NCI-H774 (cell line): Measurements from ENCODE around the gene GPR132.

Experiments
- DNase-seq: peaks from one replicate; lab custom pipeline; 2025; lab: John Stamatoyannopoulos, UW

The GPR132 gene

GRCh38 chr14:105061428-105062047 is 3.7 kb downstream of the GPR132 start:
- DNase-seq, result no peak

GRCh38 chr14:105060751-105061427 is 4.3 kb downstream of the GPR132 start:
- no peak for DNase-seq

- no peak for DNase-seq
Measured at GRCh38 chr14:105059925-105060565, 5.2 kb downstream of the GPR132 start.

- DNase-seq, result no peak
Measured at GRCh38 chr14:105059035-105059924, 6.0 kb downstream of the GPR132 start.

- DNase-seq, result no peak
Measured at GRCh38 chr14:105058521-105059034, 6.7 kb downstream of the GPR132 start.

- no peak for DNase-seq
Measured at GRCh38 chr14:105056303-105056831, 8.9 kb downstream of the GPR132 start.

- DNase-seq, result no peak
Measured at GRCh38 chr14:105055736-105056302, 9.4 kb downstream of the GPR132 start.

- DNase-seq, result no peak
Measured at GRCh38 chr14:105055334-105055733, 9.9 kb downstream of the GPR132 start.

- DNase-seq, result no peak
Measured at GRCh38 chr14:105053996-105054395, 11.2 kb downstream of the GPR132 start.

- DNase-seq, result no peak
Measured at GRCh38 chr14:105053421-105053820, 11.8 kb downstream of the GPR132 start.

GRCh38 chr14:105052110-105052458 is 13.1 kb downstream of the GPR132 start:
- no peak for DNase-seq

GRCh38 chr14:105051182-105052109 is 13.8 kb downstream of the GPR132 start:
- DNase-seq, result no peak

GRCh38 chr14:105050551-105050897 is 14.7 kb downstream of the GPR132 start:
- peak; percentile 16 for DNase-seq

- DNase-seq, result no peak
Measured at GRCh38 chr14:105049753-105050550, 15.3 kb downstream of the GPR132 start.

GRCh38 chr14:105047283-105048016 is 17.8 kb downstream of the GPR132 start:
- DNase-seq, result no peak

- no peak for DNase-seq
Measured at GRCh38 chr14:105046891-105047282, 18.3 kb downstream of the GPR132 start.

- peak; percentile 80 for DNase-seq
Measured at GRCh38 chr14:105045710-105046326, 19.4 kb downstream of the GPR132 start.

GRCh38 chr14:105043641-105044040 is 21.6 kb downstream of the GPR132 start:
- no peak for DNase-seq

GRCh38 chr14:105042813-105043212 is 22.4 kb downstream of the GPR132 start:
- DNase-seq, result no peak
